Endothelial cell of hepatic sinusoid (primary cell): ENCODE measurements around the gene SSTR4.
"Not testable (repeated sequence)": the region's sequence is repeated elsewhere in the genome, so short reads cannot be mapped to it uniquely, and the experiment has no call there.

Source experiments
- in situ Hi-C: cut with HindIII; loops from 2 replicates; pipeline ENCODE4 v1.10.0; 2017; ENCODE audit warnings: low sequenced_read_pairs

SSTR4 gene, protein sequence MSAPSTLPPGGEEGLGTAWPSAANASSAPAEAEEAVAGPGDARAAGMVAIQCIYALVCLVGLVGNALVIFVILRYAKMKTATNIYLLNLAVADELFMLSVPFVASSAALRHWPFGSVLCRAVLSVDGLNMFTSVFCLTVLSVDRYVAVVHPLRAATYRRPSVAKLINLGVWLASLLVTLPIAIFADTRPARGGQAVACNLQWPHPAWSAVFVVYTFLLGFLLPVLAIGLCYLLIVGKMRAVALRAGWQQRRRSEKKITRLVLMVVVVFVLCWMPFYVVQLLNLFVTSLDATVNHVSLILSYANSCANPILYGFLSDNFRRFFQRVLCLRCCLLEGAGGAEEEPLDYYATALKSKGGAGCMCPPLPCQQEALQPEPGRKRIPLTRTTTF

DNA sequence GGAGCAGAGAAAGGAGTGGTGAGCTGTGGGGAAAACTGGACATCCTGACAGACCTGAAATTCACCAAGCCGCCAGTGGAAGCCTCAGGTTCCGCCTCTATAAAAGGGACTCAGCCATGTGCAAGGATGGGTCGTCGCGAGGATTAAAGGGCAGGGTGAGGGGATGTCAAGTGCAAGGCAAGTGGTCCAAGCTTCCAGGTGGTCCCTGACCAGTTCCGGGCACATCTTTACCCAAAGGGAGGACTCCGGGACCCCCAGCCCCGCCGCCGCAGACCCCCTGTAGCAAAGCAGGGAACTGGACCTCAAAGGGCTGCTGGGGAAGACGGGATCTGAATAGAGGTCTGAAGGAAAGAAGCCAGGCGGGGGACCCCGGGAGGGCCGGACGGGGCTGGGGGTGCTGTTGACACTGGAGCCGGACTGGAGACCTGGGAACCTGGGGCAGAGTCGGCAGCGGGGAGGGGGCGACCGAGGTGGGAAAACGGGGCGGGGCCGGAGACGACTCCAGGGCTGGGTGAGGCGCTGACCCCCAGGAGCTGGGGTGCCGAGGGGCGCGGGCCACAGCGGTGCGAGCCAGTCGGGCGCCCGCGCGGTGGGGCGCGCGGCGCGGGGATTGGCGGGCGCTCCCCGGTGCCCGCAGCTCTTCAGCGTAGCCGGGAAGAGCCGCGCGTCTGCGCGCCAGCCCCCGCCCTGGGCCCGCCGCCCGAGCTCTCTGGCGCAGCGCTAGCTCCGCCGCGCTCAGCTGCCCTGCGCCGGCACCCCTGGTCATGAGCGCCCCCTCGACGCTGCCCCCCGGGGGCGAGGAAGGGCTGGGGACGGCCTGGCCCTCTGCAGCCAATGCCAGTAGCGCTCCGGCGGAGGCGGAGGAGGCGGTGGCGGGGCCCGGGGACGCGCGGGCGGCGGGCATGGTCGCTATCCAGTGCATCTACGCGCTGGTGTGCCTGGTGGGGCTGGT is at the start of gene SSTR4:
TSS of gene SSTR4 (plus strand) at position 592 of the 951 bp plus-strand sequence. CDS start at position 764, 172 bp downstream.
- in situ Hi-C loops: no loop called here

DNA sequence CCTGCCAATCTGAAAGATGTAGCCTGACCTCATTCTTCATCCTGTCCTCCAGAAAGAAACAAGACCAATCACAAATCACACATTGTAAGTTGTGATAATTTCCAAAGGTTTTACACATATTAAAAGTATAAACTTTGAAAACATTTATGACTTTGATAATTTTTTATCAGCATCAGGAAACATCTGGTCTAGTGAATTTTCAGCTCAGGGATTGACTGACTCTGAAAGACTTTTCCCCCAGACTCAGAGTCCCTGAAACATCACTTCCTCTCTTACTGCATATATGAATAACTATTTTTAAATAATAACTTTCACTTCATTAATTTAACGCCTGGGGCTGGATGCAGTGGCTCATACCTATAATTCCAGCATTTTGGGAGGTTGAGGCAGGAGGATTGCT is 48.5 kb upstream of the SSTR4 start:
- in situ Hi-C loops: no loop called here

DNA sequence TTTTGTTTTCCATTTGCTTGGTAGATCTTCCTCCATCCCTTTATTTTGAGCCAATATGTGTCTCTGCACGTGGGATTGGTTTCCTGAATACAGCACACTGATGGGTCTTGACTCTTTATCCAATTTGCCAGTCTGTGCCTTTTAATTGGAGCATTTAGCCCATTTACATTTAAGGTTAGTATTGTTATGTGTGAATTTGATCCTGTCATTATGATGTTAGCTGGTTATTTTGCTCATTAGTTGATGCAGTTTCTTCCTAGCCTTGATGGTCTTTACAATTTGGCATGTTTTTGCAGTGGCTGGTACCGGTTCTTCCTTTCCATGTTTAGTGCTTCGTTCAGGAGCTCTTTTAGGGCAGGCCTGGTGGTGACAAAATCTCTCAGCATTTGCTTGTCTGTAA is 43.7 kb upstream of the SSTR4 start:
- in situ Hi-C loops: not testable (repeated sequence)

DNA sequence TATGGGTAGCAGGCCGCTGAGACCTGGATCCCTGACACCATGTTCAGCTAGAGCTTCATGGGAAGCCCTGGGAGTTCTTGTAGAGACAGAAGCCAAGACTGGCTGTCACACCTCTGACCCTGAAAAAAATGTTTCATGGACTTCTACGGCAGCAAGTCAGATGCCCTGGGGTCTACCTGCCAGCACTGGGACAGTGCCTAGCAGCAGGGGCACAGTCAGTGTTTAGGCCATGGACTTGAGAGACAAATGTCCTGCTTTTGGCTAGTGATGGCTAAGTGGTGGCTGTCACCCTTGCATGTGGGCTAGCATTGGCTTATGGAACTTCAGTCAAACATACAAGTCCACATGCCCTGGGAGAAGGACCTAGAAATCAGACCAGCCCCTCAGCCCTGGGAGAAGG is 41.3 kb upstream of the SSTR4 start:
- in situ Hi-C loops: no loop called here

DNA sequence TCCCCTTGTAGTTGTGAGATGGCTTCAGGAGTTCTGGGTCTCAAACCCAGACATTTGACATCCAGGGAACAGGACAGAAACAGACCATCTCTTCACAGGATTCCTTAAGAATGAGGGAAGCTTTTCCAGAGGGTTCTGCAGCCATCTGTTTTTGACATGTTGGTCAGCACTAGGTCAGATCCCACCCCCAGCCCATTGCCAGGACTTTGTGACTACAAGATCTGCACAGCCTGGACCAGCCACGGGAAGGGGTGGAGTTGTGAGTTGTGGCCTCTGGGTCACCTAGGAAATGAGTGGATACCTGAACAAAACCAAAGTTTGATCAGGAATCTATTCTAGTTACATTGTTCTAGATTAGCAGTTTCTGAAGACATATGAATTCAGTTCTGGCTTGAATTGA is 39.2 kb upstream of the SSTR4 start:
- in situ Hi-C loops: no loop called here

DNA sequence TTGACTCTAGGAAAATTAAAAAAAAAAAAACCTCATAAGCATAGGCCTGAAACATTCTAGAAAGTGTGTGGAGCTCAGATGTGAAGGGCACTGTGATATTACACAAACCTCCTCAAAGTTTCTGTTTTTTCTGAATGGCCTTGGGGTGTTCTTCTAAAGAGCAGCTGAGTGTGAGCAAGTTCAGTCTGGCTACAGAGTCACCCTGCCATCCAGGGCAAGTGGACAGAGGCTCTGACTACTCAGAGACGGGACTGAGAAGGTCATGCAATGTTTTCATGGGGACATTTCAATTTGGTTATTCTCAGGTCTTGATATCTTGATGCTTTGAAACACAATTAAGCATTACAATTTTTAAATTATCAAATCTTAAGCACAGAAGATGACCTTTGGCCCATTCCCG is 36.6 kb upstream of the SSTR4 start:
- in situ Hi-C loops: no loop called here

DNA sequence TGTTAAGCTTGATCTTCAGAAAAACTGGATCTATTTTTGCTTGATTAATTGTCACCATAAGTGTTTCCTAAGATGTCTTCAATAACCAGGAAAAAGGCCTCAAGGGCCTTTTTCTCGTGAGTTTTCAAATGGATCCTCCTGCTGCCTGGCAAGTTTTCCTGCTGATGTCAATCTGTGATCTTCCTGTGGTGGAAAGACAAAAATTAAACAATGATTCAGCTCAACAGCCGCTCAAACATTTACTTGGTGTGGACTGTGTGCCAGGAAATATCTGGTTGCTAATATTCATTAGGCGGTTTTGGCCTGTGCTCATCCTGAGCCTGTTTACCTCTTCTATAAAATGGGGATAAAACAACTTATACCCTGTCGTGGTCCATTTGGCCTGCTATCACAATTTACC is 35.4 kb upstream of the SSTR4 start:
- in situ Hi-C loops: no loop called here

DNA sequence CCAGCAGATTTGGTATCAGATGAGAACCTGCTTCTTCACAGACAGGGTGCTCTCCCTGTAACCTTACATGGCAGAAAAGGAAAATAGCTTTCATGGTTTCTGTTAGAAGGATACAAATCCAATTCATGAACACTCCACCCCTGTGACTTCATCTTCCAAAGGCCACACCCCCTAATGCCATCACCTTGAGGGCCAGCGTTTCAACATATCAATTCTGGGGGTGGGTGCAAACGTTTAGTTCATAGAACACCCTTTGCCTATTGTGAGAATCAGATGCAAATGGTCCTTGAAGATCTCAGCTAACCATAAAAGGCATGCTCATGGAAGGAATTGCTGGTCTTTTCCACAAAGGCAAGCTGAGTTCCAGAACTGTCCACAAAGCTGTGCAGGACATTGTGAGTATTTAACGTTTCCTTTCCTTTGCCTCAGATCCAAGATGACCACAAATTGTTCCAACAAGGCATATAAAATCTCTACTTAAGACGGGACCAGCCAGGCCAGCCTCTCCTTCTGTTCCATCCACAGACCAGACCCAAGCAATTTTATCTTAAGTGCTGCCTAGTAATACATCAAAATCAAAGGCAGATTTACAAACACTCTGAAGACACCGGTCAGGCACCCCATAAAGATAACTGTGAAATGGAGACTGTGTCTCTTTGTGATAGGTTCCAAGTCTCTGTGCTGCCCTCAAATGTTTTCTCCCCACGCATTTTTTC is 34.7 kb upstream of the SSTR4 start:
- in situ Hi-C loops: no loop called here

DNA sequence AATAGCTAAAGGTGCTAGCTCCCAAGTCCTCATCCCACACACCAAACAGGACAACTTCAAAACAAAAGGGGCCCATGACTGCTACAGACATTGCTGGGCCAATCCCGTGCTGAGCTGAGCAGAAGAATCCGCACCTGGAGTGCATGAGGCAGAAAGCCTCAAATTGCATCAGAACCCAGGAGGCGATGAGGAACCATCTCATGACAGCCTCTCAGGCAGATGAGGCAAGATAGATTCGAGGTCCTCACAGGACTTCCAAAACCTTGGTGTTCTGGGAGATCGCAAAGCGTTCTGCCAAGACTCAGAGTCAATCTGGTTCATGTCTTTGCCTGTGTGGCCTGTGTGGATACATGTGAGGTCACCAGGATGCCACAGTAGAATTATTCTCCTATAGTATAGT is 32.8 kb upstream of the SSTR4 start:
- in situ Hi-C loops: no loop called here

DNA sequence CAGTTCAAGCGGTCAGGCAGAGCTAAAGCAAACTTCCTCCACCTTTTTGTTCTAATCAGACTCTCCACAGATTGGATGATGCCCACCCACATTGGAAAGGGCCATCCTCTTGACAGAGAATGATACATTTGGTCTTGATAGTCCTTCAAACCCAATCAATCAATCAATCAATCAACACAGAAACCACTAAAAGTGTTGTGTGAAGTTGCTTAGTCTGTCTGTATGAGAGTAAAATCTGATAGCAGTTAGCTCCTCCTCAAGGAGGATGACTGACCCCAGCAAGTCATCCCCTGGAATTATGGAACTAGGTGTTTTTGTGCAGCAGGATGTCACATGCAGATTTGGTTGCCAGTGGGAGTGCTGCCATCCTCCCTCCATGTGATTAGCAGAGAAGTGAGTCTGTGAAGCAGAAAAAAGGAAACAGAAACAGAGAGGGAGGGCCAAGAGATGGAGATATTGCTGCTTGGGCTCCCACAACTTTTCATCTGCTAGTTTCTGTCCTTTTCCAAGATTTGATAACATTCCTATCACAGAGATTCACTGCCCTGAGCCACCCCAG is 32.0 kb upstream of the SSTR4 start:
- in situ Hi-C loops: no loop called here

DNA sequence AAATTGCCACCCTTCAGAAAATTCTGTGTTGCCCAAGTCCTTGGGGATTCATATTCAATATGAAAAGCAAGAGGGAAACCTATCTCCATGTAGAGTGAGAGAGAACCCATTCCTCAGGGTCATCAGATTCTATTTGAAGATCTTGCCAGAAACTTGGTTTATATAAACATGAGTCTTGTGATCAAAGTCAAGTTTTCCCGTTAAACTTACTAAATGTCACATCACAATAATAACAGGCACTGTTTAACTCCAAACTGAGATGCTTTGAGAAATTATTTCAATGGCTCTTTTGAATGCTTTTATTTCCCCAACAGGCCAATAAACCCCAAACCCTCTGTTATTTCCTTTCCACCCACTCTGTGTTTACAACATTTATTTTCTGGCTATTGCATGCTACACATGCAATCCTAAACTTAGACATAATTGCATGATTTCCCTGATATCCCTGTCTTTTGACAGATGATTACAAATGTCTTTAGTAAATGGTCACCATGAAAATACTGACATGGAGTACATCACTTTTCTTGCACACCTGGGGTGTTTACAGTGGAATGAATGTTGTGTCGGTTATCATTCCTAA is 31.1 kb upstream of the SSTR4 start:
- in situ Hi-C loops: no loop called here

DNA sequence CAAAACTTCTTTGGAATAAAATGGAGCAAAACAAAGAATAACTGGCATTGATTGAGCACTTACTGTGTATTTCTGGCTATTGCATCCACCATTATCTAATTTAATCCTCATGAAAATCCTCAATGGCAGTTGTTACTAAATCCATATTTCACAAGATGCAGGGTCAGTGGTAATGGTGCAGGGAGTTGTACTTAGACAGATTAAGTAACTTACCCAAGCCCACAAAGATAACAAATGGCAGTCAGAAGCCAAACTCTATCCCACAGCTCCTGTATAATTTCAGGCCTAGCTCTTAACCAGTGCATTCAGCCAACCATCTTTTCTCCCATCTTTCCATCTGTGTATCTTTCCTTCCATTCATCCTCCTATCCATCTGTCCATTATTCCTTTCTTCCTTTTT is 29.3 kb upstream of the SSTR4 start:
- in situ Hi-C loops: no loop called here

DNA sequence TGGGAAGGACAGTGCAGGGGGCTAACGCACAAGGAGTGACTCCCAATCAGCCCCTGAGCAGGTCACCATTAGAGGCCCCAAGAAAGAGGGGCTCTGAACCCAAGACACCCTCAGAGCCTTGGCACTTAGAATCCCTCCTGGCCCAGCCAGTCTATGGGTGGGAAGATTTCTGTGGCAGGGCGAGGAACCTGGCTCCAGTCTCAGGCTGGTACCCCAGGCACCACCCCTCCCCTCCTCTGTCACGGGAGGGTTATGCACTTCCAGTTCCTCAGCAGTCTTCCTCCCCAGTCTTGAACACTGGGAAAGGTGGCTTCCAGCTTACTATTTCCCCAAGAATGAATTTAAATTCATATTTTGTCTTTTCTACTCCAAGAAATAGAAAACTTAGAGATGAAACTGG is 27.6 kb upstream of the SSTR4 start:
- in situ Hi-C loops: no loop called here

DNA sequence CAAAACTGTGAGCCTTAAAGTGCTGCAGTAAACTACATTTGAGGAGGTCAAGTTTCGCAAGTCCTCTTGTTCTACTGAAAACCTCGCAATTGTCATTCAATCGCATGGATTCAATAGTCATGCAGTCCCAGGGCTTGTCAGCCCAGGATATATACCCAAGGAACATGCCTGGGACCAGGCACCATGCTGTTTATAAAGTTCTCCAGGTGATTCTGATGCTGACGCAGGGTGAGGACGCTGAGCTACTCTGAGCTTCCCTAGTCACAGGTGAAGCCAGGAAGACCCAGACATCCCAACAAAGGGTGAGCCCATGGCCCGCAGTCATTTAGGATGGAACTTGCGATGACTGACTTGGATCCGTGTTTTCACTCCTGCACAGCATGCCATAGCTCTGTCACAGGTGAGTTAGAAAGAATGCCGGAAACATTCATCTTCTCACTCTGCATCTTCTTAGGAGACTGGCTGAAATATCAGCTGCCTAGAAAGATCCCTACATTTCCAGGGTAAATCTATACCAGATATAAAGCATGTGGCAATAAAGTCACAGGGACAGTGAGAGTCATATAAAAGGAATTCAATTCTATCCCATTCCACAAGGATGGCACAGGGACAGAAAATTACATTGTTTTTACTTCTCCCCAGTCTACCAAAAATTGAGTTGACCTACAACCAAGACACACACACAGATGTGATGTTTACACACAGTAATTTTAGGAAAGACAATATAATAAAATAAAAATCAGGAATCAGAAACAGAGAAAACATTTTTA is 27.0 kb upstream of the SSTR4 start:
- in situ Hi-C loops: no loop called here

DNA sequence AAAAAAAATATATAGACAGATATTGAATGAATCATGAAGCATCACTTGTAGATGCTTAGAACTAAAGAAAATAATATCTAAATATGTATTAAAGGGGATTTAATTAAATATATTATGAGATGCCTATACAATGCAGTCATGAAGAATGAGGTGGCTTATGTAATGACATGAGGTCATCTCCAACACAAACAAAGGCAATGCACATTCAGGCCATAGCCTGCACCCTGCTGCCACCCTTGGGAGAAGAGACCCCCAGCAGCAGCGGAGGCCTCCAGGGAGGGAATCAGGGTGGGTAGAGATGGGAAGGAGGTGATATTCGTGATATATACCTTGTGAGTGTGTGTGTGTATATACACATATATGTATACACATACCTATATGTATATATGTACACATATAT is 26.4 kb upstream of the SSTR4 start:
- in situ Hi-C loops: no loop called here

DNA sequence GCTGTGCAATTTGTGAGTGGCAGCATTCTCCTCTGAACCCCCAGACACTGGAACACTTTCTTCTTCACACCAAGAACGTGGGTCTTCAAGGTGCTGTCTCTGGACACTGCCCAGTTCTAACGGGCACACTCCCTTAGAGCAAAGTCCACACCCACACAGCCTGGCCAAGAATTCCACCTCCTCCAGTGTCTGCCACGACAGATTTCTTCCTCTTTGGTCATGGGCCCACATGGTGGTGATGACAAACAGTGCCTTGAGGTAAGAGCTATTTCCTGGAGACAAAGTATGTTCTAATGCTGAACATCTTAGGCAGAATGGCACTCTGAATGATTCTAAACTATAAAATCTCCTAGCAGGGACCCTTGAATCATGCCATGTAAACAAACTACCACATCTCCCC is 25.5 kb upstream of the SSTR4 start:
- in situ Hi-C loops: no loop called here

DNA sequence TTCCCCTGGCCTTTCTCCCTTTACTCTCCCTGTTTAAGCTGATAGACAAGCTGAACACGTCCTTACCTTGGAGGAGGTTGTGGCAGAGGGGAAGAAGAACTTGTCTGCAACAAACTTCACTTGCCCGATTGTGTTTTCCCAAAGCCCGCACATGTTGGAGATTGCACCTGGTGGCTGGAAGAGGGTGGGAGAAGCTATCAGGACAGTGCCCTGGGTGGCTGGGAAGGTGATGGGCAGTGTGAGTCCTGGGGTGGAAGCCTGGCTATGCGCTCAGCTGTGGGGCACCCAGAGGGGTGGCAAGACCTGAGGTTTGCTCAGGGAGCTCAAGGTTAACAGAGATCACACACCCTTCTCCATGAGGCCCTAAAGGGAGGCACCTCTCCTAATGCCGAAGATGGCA is 25.0 kb upstream of the SSTR4 start:
- in situ Hi-C loops: no loop called here

DNA sequence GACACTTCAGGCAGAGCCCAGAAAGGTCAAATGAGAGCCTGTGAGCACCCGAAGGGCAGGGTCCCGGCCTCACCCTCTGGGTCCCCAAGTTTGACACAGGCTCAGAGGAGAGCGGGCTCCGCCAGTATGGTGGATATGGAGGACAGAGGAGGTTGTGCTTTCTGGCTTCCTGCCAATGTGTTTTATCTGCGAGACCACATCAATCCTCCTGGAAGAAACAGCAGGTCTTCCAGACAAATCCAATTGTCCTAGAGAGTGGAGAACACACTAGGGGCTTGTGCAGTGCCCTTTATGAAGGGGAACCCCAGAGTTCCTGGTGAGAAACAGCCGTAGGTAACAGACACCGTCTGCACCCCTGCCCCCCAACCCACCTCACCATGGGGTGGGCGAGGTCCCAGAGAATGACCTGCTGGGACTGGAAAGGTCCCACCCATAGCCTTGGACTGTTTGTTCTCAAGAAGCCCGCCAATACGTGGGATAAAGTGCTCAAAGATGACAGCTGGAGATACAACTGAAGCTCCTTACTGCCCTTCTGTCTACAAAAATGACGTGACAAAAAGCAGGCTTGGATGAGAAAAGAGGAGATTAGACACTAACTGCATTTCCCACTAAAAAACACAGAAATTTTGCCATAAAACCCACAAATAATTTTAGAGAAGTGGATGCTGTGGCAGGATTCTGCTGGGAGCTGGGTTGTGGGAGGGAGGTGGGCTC is 23.9 kb upstream of the SSTR4 start:
- in situ Hi-C loops: no loop called here

DNA sequence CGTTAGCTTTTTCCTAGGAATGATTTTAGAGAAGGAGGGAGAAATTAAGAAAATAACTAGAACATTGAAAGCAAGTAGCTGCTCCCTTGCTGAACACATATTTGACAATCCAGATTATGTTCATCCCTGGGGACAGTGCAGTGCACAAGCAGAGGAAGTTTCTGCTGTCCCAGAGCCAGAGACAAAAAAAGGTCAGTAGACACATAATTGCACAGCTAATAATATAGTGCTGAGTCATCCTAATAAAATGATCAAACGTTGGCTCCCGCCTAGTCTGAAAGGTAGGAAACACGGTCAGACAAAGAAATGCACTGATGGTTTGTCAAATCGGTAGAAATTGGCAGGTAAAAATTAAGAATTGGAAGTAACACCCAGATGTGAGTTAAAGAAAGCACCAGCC is 21.7 kb upstream of the SSTR4 start:
- in situ Hi-C loops: no loop called here
